GM13976 (cell line): ENCODE data around the gene SLC25A21.
"Not testable (repeated sequence)": the region's sequence is repeated elsewhere in the genome, so short reads cannot be mapped to it uniquely, and the experiment has no call there.

Source experiments
- DNase-seq: peaks from one replicate; pipeline ENCODE4 v3.0.0; 2012; ENCODE audit warnings: low spot score
- CTCF ChIP-seq: IDR thresholded peaks from 2 replicates; pipeline ENCODE4 v1.5.1; 2012; ENCODE audit warnings: borderline replicate concordance, mild to moderate bottlenecking; ENCODE audit not compliant: insufficient read depth; ENCODE audit errors: extremely low read depth, missing control alignments, control extremely low read depth
- in situ Hi-C: fragments of 300-500 bp; cut with MboI; formaldehyde crosslinking; loops from one replicate; pipeline ENCODE4 v1.12.0; 2022; ENCODE audit warnings: low sequenced_read_pairs, mixed read lengths, inconsistent platforms; ENCODE audit not compliant: unreplicated experiment

The SLC25A21 gene

GRCh38 chr14:37197421-37198272, 25.2 kb upstream of the SLC25A21 start, which contains the start of gene MIPOL1:
MIPOL1 (plus strand) TSS chr14:37197937; CDS start chr14:37247889, 49,952 bp downstream.
- DNase-seq = no peak
- no peak for TF ChIP-seq CTCF
- in situ Hi-C loops = no loop called here

GRCh38 chr14:37196604-37197420, 24.4 kb upstream of the SLC25A21 start:
- in situ Hi-C loops = no loop called here
- no peak for TF ChIP-seq CTCF

GRCh38 chr14:37195327-37195726, 22.9 kb upstream of the SLC25A21 start:
- TF ChIP-seq CTCF = no peak
- in situ Hi-C loops = no loop called here
- DNase-seq = no peak

More at GRCh38 chr14:37196604-37197420, 24.4 kb upstream of the SLC25A21 start:
- DNase-seq = no peak

GRCh38 chr14:37194698-37195097, 22.3 kb upstream of the SLC25A21 start:
- no peak for DNase-seq
- in situ Hi-C loops = no loop called here
- no peak for TF ChIP-seq CTCF

- DNase-seq, in situ Hi-C loops: not testable (repeated sequence)
Observed at GRCh38 chr14:37189733-37190132, 17.3 kb upstream of the SLC25A21 start.

- in situ Hi-C loops, DNase-seq: not testable (repeated sequence)
Observed at GRCh38 chr14:37187840-37188577, 15.6 kb upstream of the SLC25A21 start.

GRCh38 chr14:37187294-37187693, 14.9 kb upstream of the SLC25A21 start:
- TF ChIP-seq CTCF = no peak
- in situ Hi-C loops = no loop called here

More at GRCh38 chr14:37187294-37187693, 14.9 kb upstream of the SLC25A21 start:
- DNase-seq = no peak
